ENCODE data around the gene UBR2. TPM values are rescaled to one million over a fixed set of nuclear protein-coding genes. Genes with fewer than 3 reads are reported as not detected.

Gene UBR2
- total RNA-seq, 6 experiments from 2014 or later: 14.0 to 22.8 (median 16.7) TPM

- no peak overlapping the region for H3K4me3 ChIP-seq
- DNase-seq: no peak
- no peaks in the 10 kb centered on the region for H3K4me1 ChIP-seq
- intact Hi-C loops (cut with DNase I): no loop called here
- TF ChIP-seq POLR2A (IDR thresholded peaks at IDR 0.05): no peak
- TF ChIP-seq, protein P1, sequence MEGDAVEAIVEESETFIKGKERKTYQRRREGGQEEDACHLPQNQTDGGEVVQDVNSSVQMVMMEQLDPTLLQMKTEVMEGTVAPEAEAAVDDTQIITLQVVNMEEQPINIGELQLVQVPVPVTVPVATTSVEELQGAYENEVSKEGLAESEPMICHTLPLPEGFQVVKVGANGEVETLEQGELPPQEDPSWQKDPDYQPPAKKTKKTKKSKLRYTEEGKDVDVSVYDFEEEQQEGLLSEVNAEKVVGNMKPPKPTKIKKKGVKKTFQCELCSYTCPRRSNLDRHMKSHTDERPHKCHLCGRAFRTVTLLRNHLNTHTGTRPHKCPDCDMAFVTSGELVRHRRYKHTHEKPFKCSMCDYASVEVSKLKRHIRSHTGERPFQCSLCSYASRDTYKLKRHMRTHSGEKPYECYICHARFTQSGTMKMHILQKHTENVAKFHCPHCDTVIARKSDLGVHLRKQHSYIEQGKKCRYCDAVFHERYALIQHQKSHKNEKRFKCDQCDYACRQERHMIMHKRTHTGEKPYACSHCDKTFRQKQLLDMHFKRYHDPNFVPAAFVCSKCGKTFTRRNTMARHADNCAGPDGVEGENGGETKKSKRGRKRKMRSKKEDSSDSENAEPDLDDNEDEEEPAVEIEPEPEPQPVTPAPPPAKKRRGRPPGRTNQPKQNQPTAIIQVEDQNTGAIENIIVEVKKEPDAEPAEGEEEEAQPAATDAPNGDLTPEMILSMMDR (IDR thresholded peaks at IDR 0.05): no peak
- peaks cover 0 to 3% (median 0%) of the 10 kb centered on the region in 4 donors for H3K9me3 ChIP-seq
- H3K27me3 ChIP-seq: no peaks in the 10 kb centered on the region
- no peak for ATAC-seq
- no peak overlapping the region for H3K27ac ChIP-seq
- WGBS (ENCODE audit: insufficient coverage, low coverage, low lambda C conversion rate, missing lambda C conversion rate): 80% methylated on average over 2 of the region's 2 CpGs
- no peaks in the 10 kb centered on the region for H3K36me3 ChIP-seq
Observed at GRCh38 chr6:42522036-42522435, 41.8 kb upstream of the UBR2 start.

GRCh38 chr6:42522942-42523814 is 40.7 kb upstream of the UBR2 start:
- H3K9me3 ChIP-seq: peaks cover 0 to 3% (median 0%) of the 10 kb centered on the region in 4 donors
- ATAC-seq: no peak

GRCh38 chr6:42525206-42525605 is 38.6 kb upstream of the UBR2 start:
- DNase-seq (no peak), ATAC-seq (no peak)
- no peaks in the 10 kb centered on the region for H3K27me3 ChIP-seq
- 60% methylated on average over 4 of the region's 4 CpGs for WGBS (ENCODE audit: insufficient coverage, low coverage, low lambda C conversion rate, missing lambda C conversion rate)
- TF ChIP-seq, protein P1 (IDR thresholded peaks at IDR 0.05): no peak
- TF ChIP-seq POLR2A (IDR thresholded peaks at IDR 0.05): no peak
- intact Hi-C loops (cut with DNase I): no loop called here
- no peaks in the 10 kb centered on the region for H3K9me3 ChIP-seq
- no peaks in the 10 kb centered on the region for H3K4me1 ChIP-seq
- no peaks in the 10 kb centered on the region for H3K36me3 ChIP-seq
- H3K27ac ChIP-seq: no peak overlapping the region
- H3K4me3 ChIP-seq: no peak overlapping the region

More at GRCh38 chr6:42522942-42523814, 40.7 kb upstream of the UBR2 start:
- DNase-seq: no peak
- Histone ChIP-seq H3K27ac (no peak overlapping the region), H3K4me3 (no peak overlapping the region), H3K27me3 (no peaks in the 10 kb centered on the region), H3K36me3 (no peaks in the 10 kb centered on the region), H3K4me1 (no peaks in the 10 kb centered on the region)
- intact Hi-C loops (cut with DNase I): no loop called here
- TF ChIP-seq POLR2A (IDR thresholded peaks at IDR 0.05): no peak
- TF ChIP-seq, protein P1 (IDR thresholded peaks at IDR 0.05): no peak
- WGBS (ENCODE audit: insufficient coverage, low coverage, low lambda C conversion rate, missing lambda C conversion rate): 84% methylated on average over 8 of the region's 8 CpGs

DNA sequence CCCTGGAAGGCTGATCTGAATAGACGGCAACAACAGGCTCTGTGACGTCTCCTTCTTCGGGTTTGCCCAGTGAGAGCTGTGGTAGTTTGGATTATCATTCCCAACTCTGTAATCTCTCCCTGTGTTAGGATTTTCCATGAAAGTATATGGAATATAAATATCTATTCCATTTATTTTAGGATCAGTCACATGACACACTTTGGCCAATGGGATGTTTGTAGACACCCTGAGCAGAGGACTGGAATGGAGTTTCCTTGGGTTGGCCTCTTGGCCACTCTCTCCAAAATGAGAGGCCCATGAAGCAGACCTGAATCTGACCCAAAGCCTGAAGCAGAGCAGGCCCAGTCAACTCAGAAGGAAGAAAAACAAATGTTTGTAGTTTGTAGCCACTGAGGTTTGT is 37.2 kb upstream of the UBR2 start:
- Histone ChIP-seq H3K36me3 (no peaks in the 10 kb centered on the region), H3K9me3 (no peaks in the 10 kb centered on the region), H3K4me3 (no peak overlapping the region), H3K4me1 (no peaks in the 10 kb centered on the region), H3K27me3 (no peaks in the 10 kb centered on the region), H3K27ac (no peak overlapping the region)
- ATAC-seq: no peak
- TF ChIP-seq, protein P1 (IDR thresholded peaks at IDR 0.05): no peak
- no peak for TF ChIP-seq POLR2A (IDR thresholded peaks at IDR 0.05)
- DNase-seq: no peak
- intact Hi-C loops (cut with DNase I): no loop called here
- WGBS (ENCODE audit: insufficient coverage, low coverage, low lambda C conversion rate, missing lambda C conversion rate): 94% methylated on average over 3 of the region's 3 CpGs

All from right lobe of liver (tissue), 6 donors.